Activated T-cell treated with anti-CD3 and anti-CD28 coated beads, Interleukin-2, amount 50 U/mL, for 1 hour (primary cell): Measurements from ENCODE around the gene OSM.

ENCODE experiments used
- DNase-seq: peaks from one replicate; pipeline ENCODE4 v3.0.0-alpha.2; 2020

OSM gene

GRCh38 chr22:30297276-30297990, 30.8 kb upstream of the OSM start:
- no peak for DNase-seq

GRCh38 chr22:30296833-30297232, 30.2 kb upstream of the OSM start:
- DNase-seq = no peak

GRCh38 chr22:30296324-30296723, 29.7 kb upstream of the OSM start:
- DNase-seq = no peak

- DNase-seq = no peak
Observed at GRCh38 chr22:30295576-30295975, 28.9 kb upstream of the OSM start.

GRCh38 chr22:30294830-30295229, 28.2 kb upstream of the OSM start:
- DNase-seq = no peak

- no peak for DNase-seq
Observed at GRCh38 chr22:30294066-30294465, 27.4 kb upstream of the OSM start.

GRCh38 chr22:30293026-30293425, 26.4 kb upstream of the OSM start:
- DNase-seq = no peak

GRCh38 chr22:30292069-30292970, 25.7 kb upstream of the OSM start:
- no peak for DNase-seq

- DNase-seq = no peak
Observed at GRCh38 chr22:30291058-30291892, 24.6 kb upstream of the OSM start.

- DNase-seq = peak; percentile 38
Observed at GRCh38 chr22:30290342-30291057, 23.8 kb upstream of the OSM start.

GRCh38 chr22:30289980-30290313, 23.3 kb upstream of the OSM start:
- DNase-seq = no peak

- peak; percentile 93 for DNase-seq
Observed at GRCh38 chr22:30289141-30289979, 22.7 kb upstream of the OSM start, which contains the start of gene CASTOR1. CASTOR1 (minus strand) TSS chr22:30289505; CDS start chr22:30289497, 8 bp downstream.

- DNase-seq = no peak
Observed at GRCh38 chr22:30288419-30289140, 21.9 kb upstream of the OSM start.

- DNase-seq = peak; percentile 90
Observed at GRCh38 chr22:30287648-30288418, 21.2 kb upstream of the OSM start.

- DNase-seq = peak; percentile 89
Observed at GRCh38 chr22:30286813-30287647, 20.4 kb upstream of the OSM start.

GRCh38 chr22:30286331-30286730, 19.7 kb upstream of the OSM start:
- DNase-seq = no peak

GRCh38 chr22:30285846-30286200, 19.2 kb upstream of the OSM start:
- no peak for DNase-seq

- no peak for DNase-seq
Observed at GRCh38 chr22:30285176-30285845, 18.7 kb upstream of the OSM start.

- DNase-seq = no peak
Observed at GRCh38 chr22:30284666-30285065, 18.0 kb upstream of the OSM start.
